NCI-H2196 (cell line): ENCODE results near the gene ELFN1.

Experiments used
- DNase-seq: peaks from one replicate; lab custom pipeline; 2025; ENCODE audit not compliant: unreplicated experiment; lab: John Stamatoyannopoulos, UW

Gene ELFN1

GRCh38 chr7:1779445-1779844 is 109.4 kb downstream of the ELFN1 start:
- no peak for DNase-seq

GRCh38 chr7:1781369-1781768 is 111.3 kb downstream of the ELFN1 start:
- no peak for DNase-seq

- DNase-seq = no peak
These were observed 115.8 kb downstream of the ELFN1 start for GRCh38 chr7:1785839-1786238.

- no peak for DNase-seq
These were observed 117.2 kb downstream of the ELFN1 start for GRCh38 chr7:1787241-1787640.

- DNase-seq = no peak
These were observed 117.7 kb downstream of the ELFN1 start for GRCh38 chr7:1787681-1788235.

GRCh38 chr7:1794888-1795542 is 124.9 kb downstream of the ELFN1 start:
- DNase-seq = no peak
